NCI-H1930 (cell line): Measurements from ENCODE around the gene GIT1.

Source experiments
- DNase-seq, 2 experiments: peaks; one replicate each; lab custom pipeline; 2025; lab: John Stamatoyannopoulos, UW

GIT1 gene

GRCh38 chr17:29593591-29594518, 4.4 kb upstream of the GIT1 start:
- DNase-seq = peak; percentile 14 to 42

DNA sequence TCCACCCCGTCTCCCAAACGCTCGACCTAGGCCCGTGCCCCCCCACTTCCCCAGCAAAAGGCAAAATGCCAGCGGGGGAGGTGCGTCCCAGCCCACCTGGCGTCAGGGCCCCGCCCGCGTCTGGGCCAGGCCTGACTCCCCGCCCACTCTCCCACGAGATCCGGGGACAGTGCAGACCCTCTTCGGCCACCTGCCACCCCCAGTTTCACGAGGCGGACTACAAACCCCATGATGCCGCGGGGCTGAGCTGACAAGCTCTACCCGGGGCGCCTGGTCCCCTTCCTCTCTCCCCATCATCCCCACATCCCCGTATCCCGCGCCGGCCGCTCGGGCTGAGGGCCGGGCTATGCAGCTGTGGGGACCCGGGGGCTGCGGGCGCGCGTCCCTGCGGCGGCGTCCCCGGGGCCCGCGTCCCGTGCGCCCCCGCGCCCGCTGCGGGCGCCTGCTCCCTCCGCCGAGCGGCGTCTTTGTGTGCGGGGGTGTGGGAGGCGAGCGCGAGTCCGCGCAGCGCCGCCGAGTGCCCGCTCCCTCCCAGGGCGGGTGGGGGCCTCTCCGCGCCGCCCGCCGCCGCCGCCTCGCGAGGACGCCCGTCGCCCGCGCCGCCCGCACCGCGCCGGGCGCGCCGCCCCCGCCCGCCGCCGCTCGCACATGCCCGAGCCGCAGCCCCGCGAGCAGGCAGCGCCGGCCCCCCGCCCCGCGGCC, 3.6 kb upstream of the GIT1 start, which contains the start of gene ANKRD13B:
ANKRD13B (plus strand) TSS at position 283 of the 702 bp plus-strand sequence. CDS start 490 bp downstream, outside the sequence.
- DNase-seq = peak; percentile 72

- peak; percentile 82 to 94 for DNase-seq
Measured at GRCh38 chr17:29591737-29592608, 2.5 kb upstream of the GIT1 start.

GRCh38 chr17:29591146-29591736, 1.8 kb upstream of the GIT1 start:
- DNase-seq = peak; percentile 70 to 76

DNA sequence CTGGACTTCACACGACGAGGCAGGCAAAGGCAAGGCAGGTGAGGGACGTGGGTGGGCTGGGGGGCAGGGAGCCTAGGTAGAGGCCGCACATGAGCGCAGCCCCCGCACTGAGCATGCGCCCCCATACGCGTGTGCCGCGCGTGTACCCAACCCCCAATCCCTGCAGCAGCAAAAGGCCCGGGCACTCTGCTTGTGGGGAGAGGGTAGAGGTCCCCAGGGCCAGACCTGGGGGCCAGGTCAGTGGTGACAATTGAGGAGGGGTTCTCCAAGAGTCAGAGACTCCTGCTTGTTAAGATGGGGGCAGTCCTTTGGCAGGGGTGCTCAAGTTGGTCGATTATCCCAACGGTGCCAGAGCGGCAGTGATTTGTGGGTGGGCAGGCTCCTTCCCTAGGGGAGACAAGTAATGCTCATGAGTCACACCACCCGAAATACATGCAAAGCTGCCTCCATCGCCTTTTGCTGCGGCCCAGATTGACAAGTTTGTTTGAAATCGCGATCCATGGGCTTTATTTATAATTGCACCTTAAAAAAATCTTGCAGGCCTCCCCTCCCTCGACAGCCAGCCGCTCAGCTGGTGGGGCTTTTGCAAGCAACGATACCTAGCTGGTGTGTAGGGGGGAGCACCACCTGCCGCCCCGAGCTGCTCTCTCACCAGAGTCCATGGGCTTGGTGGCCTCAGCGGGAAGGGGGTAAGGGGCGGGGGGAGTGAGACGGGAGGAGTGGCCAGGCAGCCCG, 1.1 kb upstream of the GIT1 start:
- peak in 1 of 2 experiments; percentile 45 for DNase-seq

GRCh38 chr17:29588562-29589411, 661 bp downstream of the GIT1 start:
- peak in 1 of 2 experiments; percentile 32 for DNase-seq

GRCh38 chr17:29588017-29588561, 1.4 kb downstream of the GIT1 start:
- no peak for DNase-seq

DNA sequence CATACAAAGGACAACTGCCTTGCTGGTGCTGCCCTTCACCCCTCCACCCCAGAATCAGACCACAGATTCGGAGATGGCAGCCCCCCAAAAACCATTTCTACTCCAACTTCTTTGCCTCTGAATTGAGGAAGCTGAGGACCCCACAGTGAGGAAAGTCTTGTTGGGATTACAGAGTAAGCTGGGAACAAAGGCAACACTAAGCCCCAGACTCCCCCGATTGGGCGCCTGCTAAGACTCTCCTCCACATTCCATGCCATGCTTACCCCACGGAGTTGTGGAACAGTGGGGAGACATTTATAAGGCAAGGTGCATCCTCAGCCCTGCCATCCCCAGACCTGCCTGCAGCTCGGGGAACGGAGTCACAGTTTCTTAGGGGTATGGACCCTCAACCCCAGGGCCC, 1.9 kb downstream of the GIT1 start:
- DNase-seq = no peak

- DNase-seq = no peak
Measured at GRCh38 chr17:29586676-29587469, 2.6 kb downstream of the GIT1 start.

DNA sequence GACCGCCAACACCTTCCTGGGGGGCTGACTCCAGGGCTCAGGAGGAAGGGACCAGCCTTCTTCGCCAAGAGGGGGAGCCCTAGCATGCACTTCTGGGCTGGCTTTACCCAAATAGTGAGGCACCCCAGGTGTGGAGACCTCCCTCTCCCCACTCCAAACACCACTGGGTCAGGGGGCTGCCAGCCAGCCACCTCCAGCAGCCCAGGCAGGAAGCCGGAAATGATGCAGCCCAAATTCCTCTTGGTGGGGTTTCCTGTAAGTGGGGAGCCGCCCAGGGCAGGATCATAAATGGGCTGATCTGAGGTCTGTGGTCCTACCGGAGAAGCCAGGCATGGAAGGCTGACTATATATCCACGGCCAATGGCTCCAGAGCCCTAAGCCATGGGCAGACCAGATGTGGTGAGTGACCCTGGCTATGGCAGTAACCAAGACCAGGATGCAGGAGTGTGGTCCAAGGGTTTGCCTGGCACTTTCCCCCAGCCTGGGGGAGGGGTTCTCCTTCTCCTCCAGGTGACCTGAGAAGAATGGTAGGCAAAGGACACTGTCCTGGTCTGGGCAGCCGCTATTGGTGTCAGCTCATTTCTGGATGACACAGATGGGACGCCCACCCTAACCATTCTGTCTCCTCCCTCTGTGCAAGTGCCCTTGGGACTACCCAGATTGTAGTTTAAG, 4.2 kb downstream of the GIT1 start:
- no peak for DNase-seq

DNA sequence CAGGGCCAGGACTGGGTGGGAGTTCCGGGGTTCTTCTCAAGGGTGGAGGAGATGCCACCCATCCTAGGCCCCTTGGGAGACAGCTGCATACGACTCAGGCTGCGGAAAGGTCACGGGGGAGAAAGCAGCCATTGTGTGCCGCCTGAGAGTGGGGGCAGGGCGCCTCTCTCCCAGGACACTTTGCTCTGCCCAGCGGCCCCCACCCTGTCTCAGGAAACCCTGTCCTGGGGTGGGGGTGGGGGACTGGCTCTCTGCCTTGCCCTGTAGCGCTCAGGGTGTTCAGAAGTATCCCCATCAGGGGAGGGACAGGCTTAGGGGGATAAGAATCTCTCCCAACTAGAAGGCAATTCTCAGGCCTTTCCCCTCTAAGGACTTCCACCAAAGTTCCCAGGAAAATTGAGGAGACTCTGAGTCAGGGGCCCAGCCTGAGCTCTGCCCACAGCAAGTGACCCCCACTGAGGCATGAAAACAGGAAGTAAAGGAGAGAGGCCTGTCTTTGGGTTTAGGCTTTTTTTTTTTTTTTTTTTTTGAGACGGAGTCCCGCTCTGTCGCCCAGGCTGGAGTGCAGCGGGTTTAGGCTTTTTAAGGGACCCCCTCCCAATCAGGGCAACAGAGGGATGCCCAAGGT, 4.9 kb downstream of the GIT1 start:
- DNase-seq = no peak

- no peak for DNase-seq
Measured at GRCh38 chr17:29583324-29584248, 5.9 kb downstream of the GIT1 start.

DNA sequence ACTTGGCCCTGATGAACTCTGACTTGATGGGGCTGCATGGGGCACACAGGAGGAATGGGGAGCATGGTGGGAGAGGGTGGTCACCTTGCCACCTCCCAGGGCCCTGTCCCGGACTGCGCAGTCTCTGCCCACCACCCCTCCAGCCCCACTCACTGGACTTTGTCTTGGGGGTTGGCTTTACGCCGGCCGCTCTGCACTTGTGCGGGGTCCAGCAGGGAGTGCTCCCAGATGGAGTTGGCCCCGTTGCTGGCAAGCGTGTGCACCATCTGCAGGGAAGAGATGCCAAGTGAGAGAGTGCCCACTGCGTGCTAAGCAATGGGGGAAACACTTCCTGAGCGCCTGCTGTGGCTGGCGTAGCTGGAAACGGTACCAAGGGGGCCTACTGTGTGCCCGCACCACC, 6.7 kb downstream of the GIT1 start:
- no peak for DNase-seq

- no peak for DNase-seq
Measured at GRCh38 chr17:29582254-29582765, 7.1 kb downstream of the GIT1 start.

DNA sequence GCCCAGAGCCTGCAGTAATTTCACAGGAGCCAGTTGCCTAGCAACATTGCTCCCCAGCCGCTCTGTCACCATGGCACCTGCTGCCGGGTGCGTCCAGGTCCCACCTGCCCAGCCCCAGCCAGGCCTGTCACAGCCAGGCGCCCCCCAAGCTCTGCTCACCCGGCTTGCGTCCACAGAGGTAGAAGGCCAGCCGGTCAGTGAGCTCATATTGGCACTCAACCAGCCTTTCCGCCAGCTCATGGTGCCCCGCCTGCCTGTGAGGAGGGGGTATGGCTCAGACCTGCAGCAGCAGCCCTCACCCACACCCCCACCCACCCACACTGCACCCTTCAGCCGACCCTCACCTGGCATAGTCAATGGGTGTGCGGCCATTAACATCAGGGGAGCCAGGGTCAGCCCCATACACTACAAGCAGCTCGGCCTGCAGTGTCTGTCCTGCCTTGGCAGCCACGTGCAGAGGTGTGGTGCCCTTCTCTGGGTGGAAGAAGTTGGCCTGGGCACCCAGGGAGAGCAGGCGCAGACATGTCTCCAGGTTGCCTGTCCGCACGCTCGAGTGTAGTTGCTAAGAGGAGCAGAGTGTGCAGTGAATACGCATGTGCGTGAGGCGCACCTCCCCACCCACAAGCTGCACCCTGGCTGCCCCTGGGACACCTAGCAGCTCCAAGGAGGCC, 7.7 kb downstream of the GIT1 start:
- no peak for DNase-seq
